A549 (cell line): ENCODE data around the gene GPR27. TPM values are rescaled to one million over a fixed set of nuclear protein-coding genes. Genes with fewer than 3 reads are reported as not detected.

Experiments
- ATAC-seq, 2 experiments: fragments of 200-7000 bp in 1 of 2; fragments of >200 bp in 1 of 2; cut with Nextera tagmentation in 1 of 2; cut with Tn5 transposase in 1 of 2; 3 replicates each; pipeline versions ENCODE4 v1.8.0 to v1.9.1; 2018 to 2020; ENCODE audit warnings: mild to moderate bottlenecking in 1 of 2, moderate library complexity in 1 of 2
- CTCF ChIA-PET: fragments of 300-600 bp; sonication (Branson Sonifier 250); formaldehyde crosslinking; extraction: SDS; loops from one replicate; lab custom pipeline; 2021; ENCODE audit warnings: antibody characterized with exemption, inconsistent platforms; lab: Yijun Ruan, JAX
- POLR2A ChIA-PET: fragments of 350-600 bp; formaldehyde crosslinking; extraction: SDS; loops from one replicate; lab custom pipeline; 2021; ENCODE audit warnings: antibody characterized with exemption, inconsistent platforms; lab: Yijun Ruan, JAX
- DNase-seq, 2 experiments: peaks; one replicate each; pipeline versions ENCODE4 v3.0.0 to v3.0.0-alpha.2; 2011 to 2016; ENCODE audit warnings: low read depth in 1 of 2, low spot score in 1 of 2
- FAIRE-seq: peaks from 2 replicates; lab custom pipeline; 2011; peaks lifted over from hg19 to GRCh38; lab: Jason Lieb, UNC
- H3K27ac ChIP-seq, 2 experiments: fragments of >200 bp; sonication (Bioruptor Twin); formaldehyde crosslinking; 3 replicates each; pipeline ENCODE4 v1.5.1; 2016 to 2017
- H3K4me1 ChIP-seq: fragments of >200 bp; sonication (Bioruptor Twin); formaldehyde crosslinking; 3 replicates; pipeline ENCODE4 v1.6.1; 2016
- H3K4me2 ChIP-seq: fragments of >200 bp; sonication (Bioruptor Twin); formaldehyde crosslinking; 3 replicates; pipeline ENCODE4 v1.6.1; 2016
- H3K4me3 ChIP-seq: fragments of >200 bp; sonication (Bioruptor Twin); formaldehyde crosslinking; 3 replicates; pipeline ENCODE4 v1.5.1; 2016
- H3K9me3 ChIP-seq: fragments of >200 bp; sonication (Bioruptor Twin); formaldehyde crosslinking; 3 replicates; pipeline ENCODE4 v1.6.1; 2016
- ATOH8 ChIP-seq: fragments of 250-450 bp; sonication (Bioruptor Pico); IDR thresholded peaks from 2 replicates; pipeline ENCODE4 v1.5.0; 2020; ENCODE audit warnings: low read depth, mild to moderate bottlenecking, moderate library complexity
- CBX8 ChIP-seq: fragments of 200-600 bp; sonication (generic); IDR thresholded peaks from 2 replicates; pipeline ENCODE4 v1.6.1; 2016
- CTCF ChIP-seq: fragments of >200 bp; sonication (Bioruptor Twin); formaldehyde crosslinking; IDR thresholded peaks from 3 replicates; pipeline ENCODE4 v1.5.1; 2016
- E2F6 ChIP-seq: IDR thresholded peaks from 2 replicates; pipeline ENCODE4 v1.6.1; 2012; ENCODE audit warnings: low read depth, borderline replicate concordance
- EHF ChIP-seq: fragments of 250-450 bp; sonication (Bioruptor Pico); IDR thresholded peaks from 2 replicates; pipeline ENCODE4 v1.5.0; 2020; ENCODE audit warnings: mild to moderate bottlenecking
- ESRRA ChIP-seq: fragments of 150-350 bp; IDR thresholded peaks from 2 replicates; pipeline ENCODE4 v1.6.1; 2014; ENCODE audit warnings: mild to moderate bottlenecking, low read length, borderline replicate concordance
- FOSB ChIP-seq: fragments of 250-450 bp; sonication (Bioruptor Pico); IDR thresholded peaks from 2 replicates; pipeline ENCODE4 v1.5.0; 2020; ENCODE audit warnings: mild to moderate bottlenecking, moderate library complexity
- FOSL2 ChIP-seq, 2 experiments: fragments of 450-650 bp in 1 of 2; fragments of >200 bp in 1 of 2; sonication (Bioruptor Twin) in 1 of 2; formaldehyde crosslinking; IDR thresholded peaks; 2 replicates each; pipeline versions ENCODE4 v1.5.0 to v1.6.1; 2016 to 2020; ENCODE audit warnings: mild to moderate bottlenecking in 1 of 2, moderate library complexity in 1 of 2
- FOXS1 ChIP-seq: fragments of 250-450 bp; sonication (Bioruptor Pico); IDR thresholded peaks from 2 replicates; pipeline ENCODE4 v1.5.0; 2020; ENCODE audit warnings: mild to moderate bottlenecking, moderate library complexity
- GATA3 ChIP-seq: IDR thresholded peaks from 2 replicates; pipeline ENCODE4 v1.6.1; 2012; ENCODE audit warnings: borderline replicate concordance
- HDAC2 ChIP-seq: fragments of 200-600 bp; sonication (generic); IDR thresholded peaks from 2 replicates; pipeline ENCODE4 v1.6.1; 2016
- HEYL ChIP-seq: fragments of 250-450 bp; sonication (Bioruptor Pico); IDR thresholded peaks from 2 replicates; pipeline ENCODE4 v1.8.0; 2021; ENCODE audit warnings: mild to moderate bottlenecking, moderate library complexity
- HMGXB4 ChIP-seq: fragments of 250-450 bp; sonication (Bioruptor Pico); IDR thresholded peaks from 2 replicates; pipeline ENCODE4 v1.5.0; 2021; ENCODE audit warnings: mild to moderate bottlenecking, moderate library complexity, borderline replicate concordance
- JUNB ChIP-seq: fragments of >200 bp; sonication (Bioruptor Twin); formaldehyde crosslinking; IDR thresholded peaks from 2 replicates; pipeline ENCODE4 v1.6.1; 2016
- MAX ChIP-seq: IDR thresholded peaks from 2 replicates; pipeline ENCODE4 v1.6.1; 2012
- NR3C1 ChIP-seq: fragments of >200 bp; sonication (Bioruptor Twin); formaldehyde crosslinking; IDR thresholded peaks from 3 replicates; pipeline ENCODE4 v1.6.1; 2017
- PHF8 ChIP-seq: fragments of 200-600 bp; sonication (generic); IDR thresholded peaks from 2 replicates; pipeline ENCODE4 v1.6.1; 2016; ENCODE audit warnings: low read depth, mild to moderate bottlenecking, antibody characterized with exemption, moderate library complexity, borderline replicate concordance
- RARB ChIP-seq: fragments of 250-450 bp; sonication (Bioruptor Pico); IDR thresholded peaks from 2 replicates; pipeline ENCODE4 v1.8.0; 2021; ENCODE audit warnings: mild to moderate bottlenecking, moderate library complexity
- SREBF2 ChIP-seq: fragments of 450-650 bp; IDR thresholded peaks from 2 replicates; pipeline ENCODE4 v1.6.1; 2014; ENCODE audit warnings: mild to moderate bottlenecking, moderate library complexity
- ZFP36 ChIP-seq: fragments of 450-650 bp; IDR thresholded peaks from 2 replicates; pipeline ENCODE4 v1.6.1; 2014; ENCODE audit warnings: borderline replicate concordance; ENCODE audit not compliant: partially characterized antibody
- ZNF302 ChIP-seq: fragments of 250-450 bp; sonication (Bioruptor Pico); IDR thresholded peaks from 2 replicates; pipeline ENCODE4 v1.9.0; 2021; ENCODE audit warnings: inconsistent platforms, mild to moderate bottlenecking, moderate library complexity
- ZSCAN20 ChIP-seq: fragments of 250-450 bp; sonication (Bioruptor Pico); IDR thresholded peaks from 2 replicates; pipeline ENCODE4 v1.8.0; 2022; ENCODE audit warnings: mild to moderate bottlenecking, moderate library complexity
- WGBS: methylation state at CpG from one replicate; pipeline ENCODE4 v1.1.6; 2017; ENCODE audit errors: missing lambda C conversion rate; 5-methylcytosine and 5-hydroxymethylcytosine counted together
- polyA plus RNA-seq, 4 experiments: library from polyadenylated mRNA; depleted of rRNA in 3 of 4; stranded (reverse); fragments of >200 nt; fragmentation: RNase III in 1 of 4; extraction: RNeasy Plus Mini Kit Qiagen cat#74134 plus additional on column Dnase treatment in 1 of 4; gene quantifications; 2 replicates in 3 of 4; 3 replicates in 1 of 4; pipeline ENCODE4 v1.2.3, GENCODE V29; 2011 to 2017

The GPR27 gene
- polyA plus RNA-seq, 2 of the 4 experiments (the other 2 are of a cell fraction): 1.6 to 1.7 TPM

GRCh38 chr3:71759401-71759800, 5.7 kb downstream of the GPR27 start:
- Histone ChIP-seq H3K4me2 (no peak overlapping the region), H3K4me1 (no peaks in the 10 kb centered on the region), H3K27ac (no peak overlapping the region), H3K4me3 (no peak overlapping the region), H3K9me3 (no peaks in the 10 kb centered on the region)
- POLR2A ChIA-PET: no interaction called here
- WGBS: 63% methylated on average over 5 of the region's 5 CpGs
- CTCF ChIA-PET: interaction anchor here (1.5 to 2.0 kb wide), 3 partner anchors 11 to 35 kb away, joined by 3 to 5 read pairs (median 4); no protein-coding TSS in a partner anchor
- FAIRE-seq (no peak), ATAC-seq (peak in 1 of 2 experiments; percentile 54; a peak in 1 of 6 replicates), DNase-seq (no peak)
- no peak for TF ChIP-seq JUNB
- TF ChIP-seq GATA3: no peak
- no peak for TF ChIP-seq FOXS1
- no peak for TF ChIP-seq FOSB (CRISPR knock-in tag)
- no peak for TF ChIP-seq EHF (CRISPR knock-in tag)
- TF ChIP-seq ZSCAN20 (CRISPR knock-in tag): no peak
- no peak for TF ChIP-seq MAX
- no peak for TF ChIP-seq CBX8
- no peak for TF ChIP-seq FOSL2 (IDR thresholded peaks at IDR 0.05)
- TF ChIP-seq FOSL2 (CRISPR knock-in tag; IDR thresholded peaks at IDR 0.05): no peak
- TF ChIP-seq E2F6: no peak
- TF ChIP-seq ATOH8 (CRISPR knock-in tag): no peak
- no peak for TF ChIP-seq ZNF302
- TF ChIP-seq ESRRA: no peak
- TF ChIP-seq SREBF2: no peak
- no peak for TF ChIP-seq HMGXB4 (CRISPR knock-in tag)

GRCh38 chr3:71760140-71760539, 6.5 kb downstream of the GPR27 start:
- DNase-seq: no peak
- ATAC-seq: no peak
- CTCF ChIA-PET: interaction anchor here (1.5 to 2.0 kb wide), 3 partner anchors 12 to 35 kb away, joined by 3 to 5 read pairs (median 4); no protein-coding TSS in a partner anchor
- Histone ChIP-seq H3K9me3 (no peaks in the 10 kb centered on the region), H3K27ac (no peak overlapping the region), H3K4me1 (no peaks in the 10 kb centered on the region), H3K4me3 (no peak overlapping the region), H3K4me2 (no peak overlapping the region)
- POLR2A ChIA-PET: no interaction called here
- TF ChIP-seq HDAC2 (no peak), HEYL (CRISPR knock-in tag) (no peak), PHF8 (no peak), FOSB (CRISPR knock-in tag) (no peak), ZFP36 (no peak), RARB (CRISPR knock-in tag) (no peak), NR3C1 (no peak), CTCF (no peak), FOXS1 (no peak)
- WGBS: 0% methylated on average over 1 of the region's 1 CpG
- FAIRE-seq: no peak
